Cortex of kidney (tissue), 1 donor: ENCODE results near the gene PDPN.
"Not testable (repeated sequence)": the region's sequence is repeated elsewhere in the genome, so short reads cannot be mapped to it uniquely, and the experiment has no call there.

Experiments
- DNase-seq: peaks from one replicate; lab custom pipeline; 2025; lab: John Stamatoyannopoulos, UW

The PDPN gene

GRCh38 chr1:13583595-13583965 lies at the start of gene PDPN:
TSS of gene PDPN (plus strand) at chr1:13583832. CDS start at chr1:13584034, 202 bp downstream.
- no peak for DNase-seq

DNA sequence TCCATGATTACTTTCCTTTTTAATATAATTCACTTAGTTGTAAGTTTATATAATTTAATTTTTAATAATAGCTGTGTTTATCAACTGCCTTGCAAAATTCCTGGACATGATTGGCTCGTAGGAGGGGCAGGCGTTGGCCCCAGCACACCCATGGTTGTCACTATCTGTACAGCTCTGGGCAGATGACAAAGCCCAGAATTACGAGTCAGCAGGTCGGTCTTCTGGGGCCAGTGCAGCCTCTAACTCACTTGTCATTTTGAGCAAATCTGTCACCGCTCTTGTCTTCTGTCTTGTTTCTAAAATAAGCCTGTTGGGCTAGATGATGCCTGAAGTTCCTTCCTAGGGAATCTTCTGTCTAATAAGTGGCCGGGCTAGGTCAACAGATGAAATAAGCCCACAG lies 48.4 kb upstream of the PDPN start:
- no peak for DNase-seq

DNA sequence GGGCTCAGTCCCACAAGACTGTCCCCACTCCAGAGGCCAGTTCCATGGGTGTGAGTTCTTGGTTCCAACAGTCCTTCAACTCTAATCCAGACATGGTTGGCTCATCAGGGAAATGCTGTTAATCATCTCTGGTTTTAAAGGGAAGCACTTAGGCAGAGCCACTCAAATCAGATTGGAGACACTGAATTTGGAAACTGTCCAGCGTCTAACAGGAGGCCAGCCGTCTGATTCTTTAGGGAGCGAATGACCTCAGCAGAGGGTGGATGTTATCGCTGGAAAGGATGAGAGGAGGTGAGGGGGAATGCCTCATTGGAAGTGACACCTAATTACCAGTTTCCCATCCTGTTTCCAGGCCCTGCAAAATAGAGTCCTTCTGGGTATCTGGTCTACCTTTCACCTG lies 47.1 kb upstream of the PDPN start:
- no peak for DNase-seq

- no peak for DNase-seq
Observed at GRCh38 chr1:13538832-13539231, 44.8 kb upstream of the PDPN start.

DNA sequence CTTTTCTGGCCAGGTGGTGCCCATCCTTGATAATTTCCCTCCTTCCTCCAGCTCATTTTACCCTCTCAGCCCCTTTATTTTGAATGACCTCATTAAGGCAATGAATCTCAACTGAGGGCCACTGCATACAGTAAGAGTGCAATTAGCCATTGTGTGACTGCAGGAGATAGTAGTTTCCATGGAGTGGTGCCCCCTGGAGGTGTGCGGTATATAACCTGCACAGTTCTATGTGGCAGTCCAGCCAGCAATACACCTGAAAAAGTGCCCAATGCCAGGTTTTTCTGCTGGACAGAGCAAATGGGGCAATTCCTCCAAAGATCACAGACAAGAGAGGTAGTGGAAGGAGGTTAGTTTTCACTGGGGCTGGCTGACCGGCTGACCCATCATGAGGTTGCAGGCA lies 43.9 kb upstream of the PDPN start:
- DNase-seq = no peak

DNA sequence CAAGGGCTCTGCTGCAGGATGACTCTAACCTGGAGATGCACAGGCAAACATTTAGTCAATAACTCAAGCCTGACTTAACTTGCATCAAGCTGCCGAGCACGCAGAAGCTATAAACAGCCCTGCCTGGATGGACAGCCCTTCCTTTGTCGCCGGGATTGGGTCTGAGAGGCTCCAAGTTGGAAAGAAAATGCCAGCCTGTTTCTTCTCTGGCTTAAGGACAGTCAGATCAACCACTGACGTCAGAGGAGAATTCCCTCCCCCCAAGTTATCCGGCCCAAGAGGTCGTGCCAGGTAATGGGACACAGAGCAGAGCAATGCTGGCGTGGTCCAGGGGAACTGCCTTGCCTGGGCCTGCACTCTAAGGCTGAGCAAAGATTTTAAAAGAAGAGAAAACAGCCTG lies 42.8 kb upstream of the PDPN start:
- no peak for DNase-seq

DNA sequence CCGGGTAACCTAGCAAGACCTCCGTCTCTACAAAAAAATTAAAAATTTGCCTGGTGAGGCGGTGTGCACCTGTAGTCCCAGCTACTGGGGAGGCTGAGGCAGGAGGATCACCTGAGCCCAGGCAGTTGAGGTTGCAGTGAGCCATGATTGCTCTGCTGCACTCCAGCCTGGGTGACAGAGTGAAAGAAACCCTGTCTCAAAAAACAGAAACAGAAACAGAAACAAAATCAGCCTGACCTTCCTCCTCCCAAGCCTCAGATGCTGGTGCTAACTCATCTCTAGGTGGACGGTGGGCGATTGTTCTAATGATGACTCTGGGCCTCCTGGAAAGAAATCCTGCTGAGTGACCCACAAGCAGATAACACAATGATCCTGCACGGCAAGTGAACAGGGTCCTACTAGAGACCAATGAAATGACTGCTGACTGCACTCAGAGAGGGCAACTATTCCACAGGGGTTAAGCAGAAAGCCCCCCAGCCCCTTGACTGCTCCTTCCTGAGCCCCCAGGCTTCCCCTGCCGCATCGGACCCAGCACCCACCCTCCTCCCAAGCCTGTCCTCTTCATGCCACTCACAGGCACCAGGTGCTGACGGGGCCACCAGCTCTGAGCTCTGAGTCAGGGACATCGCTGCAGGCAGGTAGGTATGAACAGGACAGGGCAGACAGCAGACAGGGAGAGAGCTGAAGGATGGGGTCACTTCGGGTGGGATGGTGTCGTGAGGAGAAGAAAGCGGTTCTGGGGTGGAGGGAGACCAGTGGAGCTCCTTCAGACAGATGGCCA lies 42.0 kb upstream of the PDPN start:
- no peak for DNase-seq

- no peak for DNase-seq
Observed at GRCh38 chr1:13543451-13544220, 40.0 kb upstream of the PDPN start.

- no peak for DNase-seq
Observed at GRCh38 chr1:13544221-13544556, 39.4 kb upstream of the PDPN start.

DNA sequence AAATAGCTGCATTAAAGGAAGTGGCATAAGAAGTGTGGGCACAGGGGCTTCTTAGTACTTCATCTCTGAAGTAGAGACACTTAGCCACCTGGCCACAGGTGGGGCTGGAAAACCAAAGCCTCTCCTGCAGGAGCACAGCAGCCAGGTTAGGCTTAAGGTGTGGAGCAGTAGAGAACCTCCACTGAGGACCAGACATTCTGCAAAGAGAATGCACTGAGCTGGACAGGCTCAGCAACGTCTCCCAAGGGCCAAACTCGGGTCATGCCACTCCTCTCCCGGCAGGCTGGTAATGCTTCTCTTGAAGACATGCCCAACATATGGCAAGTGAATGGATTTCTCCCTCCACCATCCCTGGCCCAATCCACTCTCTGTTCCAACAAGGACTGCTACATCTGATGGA lies 36.8 kb upstream of the PDPN start:
- DNase-seq = no peak

DNA sequence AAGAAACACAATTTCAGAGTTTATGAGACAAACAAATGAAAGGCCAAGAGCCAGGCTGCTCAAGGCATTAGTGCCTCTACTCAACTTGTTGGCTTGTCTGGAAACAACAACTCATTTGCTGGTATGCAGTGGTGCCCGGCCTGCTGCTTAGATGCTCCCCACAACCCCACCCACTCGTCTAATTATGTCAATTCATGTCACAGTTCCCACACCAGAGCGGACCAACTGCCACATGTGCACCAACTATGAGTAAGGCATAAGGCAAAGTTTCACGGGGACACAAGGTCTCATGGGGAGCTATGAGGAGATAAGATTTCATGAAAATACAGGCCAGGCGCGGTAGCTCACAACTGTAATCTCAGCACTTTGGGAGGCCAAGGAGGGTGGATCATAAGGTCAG lies 35.4 kb upstream of the PDPN start:
- DNase-seq = no peak

GRCh38 chr1:13549021-13549420 lies 34.6 kb upstream of the PDPN start:
- no peak for DNase-seq

GRCh38 chr1:13549521-13549920 lies 34.1 kb upstream of the PDPN start:
- DNase-seq = no peak

- no peak for DNase-seq
Observed at GRCh38 chr1:13550663-13551062, 33.0 kb upstream of the PDPN start.

DNA sequence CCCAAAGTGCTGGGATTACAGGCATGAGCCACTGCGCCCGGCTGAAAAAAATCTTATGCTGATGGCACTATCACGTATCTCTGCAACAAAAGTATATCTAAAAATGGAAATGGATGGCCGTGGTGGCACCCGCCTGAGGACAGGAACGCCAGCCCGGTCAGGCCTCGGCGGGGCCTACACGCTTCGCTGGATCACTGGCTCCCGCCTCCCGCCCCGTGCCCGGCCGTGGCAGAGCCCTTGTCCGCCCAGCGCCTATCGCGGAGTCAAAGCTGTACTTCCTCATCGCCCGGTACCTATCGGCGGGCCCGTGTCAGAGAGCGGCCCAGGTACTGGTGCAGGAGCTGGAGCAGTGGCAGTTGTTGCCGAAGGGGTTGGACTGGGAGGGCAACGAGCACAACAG lies 28.8 kb upstream of the PDPN start:
- no peak for DNase-seq

DNA sequence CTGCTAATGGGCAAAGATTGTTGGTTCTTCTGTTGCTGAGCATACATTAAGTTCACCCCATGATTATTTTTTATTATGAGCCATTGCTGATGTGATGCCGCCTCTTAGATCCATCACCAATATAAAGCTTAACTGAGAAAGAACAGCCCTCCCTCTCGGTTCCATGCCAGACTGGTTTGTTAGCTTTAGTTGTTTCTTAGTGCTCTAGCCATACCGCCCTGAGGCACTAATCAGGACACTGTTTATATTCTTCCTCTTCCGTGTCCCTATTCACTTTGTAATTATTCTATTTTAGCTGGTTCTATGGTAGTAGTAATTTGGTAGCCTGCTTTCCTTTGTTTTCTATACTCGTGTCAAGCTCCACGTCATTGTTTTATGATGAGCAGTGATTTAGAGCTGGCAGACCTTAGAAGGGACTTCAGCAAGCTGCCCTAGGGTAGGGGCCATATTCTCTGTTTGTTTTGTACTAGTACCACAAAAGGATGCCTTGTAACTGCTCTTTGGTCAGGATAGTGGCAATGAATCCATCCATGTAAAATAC lies 27.3 kb upstream of the PDPN start:
- DNase-seq = no peak

- no peak for DNase-seq
Observed at GRCh38 chr1:13560541-13560940, 23.1 kb upstream of the PDPN start.

DNA sequence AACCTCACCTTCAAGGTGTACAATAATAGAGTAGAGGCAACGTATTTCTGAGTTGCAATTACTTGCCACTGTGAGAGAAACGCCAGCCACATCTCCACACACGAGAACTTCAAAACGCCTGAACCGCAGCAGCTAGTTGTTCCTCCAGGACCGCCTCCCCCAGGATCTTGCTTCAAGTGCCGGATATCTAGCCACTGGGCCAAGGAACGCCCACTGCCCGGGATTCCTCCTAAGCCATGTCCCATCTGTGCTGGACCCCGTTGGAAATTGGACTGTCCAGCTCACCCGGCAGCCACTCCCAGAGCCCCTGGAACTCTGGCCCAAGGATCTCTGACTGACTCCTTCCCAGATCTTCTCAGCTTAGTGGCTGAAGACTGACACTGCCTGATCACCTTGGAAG lies 20.7 kb upstream of the PDPN start:
- DNase-seq = not testable (repeated sequence)

GRCh38 chr1:13564073-13564472 lies 19.6 kb upstream of the PDPN start:
- no peak for DNase-seq

- not testable (repeated sequence) for DNase-seq
Observed at GRCh38 chr1:13570435-13570834, 13.2 kb upstream of the PDPN start.

DNA sequence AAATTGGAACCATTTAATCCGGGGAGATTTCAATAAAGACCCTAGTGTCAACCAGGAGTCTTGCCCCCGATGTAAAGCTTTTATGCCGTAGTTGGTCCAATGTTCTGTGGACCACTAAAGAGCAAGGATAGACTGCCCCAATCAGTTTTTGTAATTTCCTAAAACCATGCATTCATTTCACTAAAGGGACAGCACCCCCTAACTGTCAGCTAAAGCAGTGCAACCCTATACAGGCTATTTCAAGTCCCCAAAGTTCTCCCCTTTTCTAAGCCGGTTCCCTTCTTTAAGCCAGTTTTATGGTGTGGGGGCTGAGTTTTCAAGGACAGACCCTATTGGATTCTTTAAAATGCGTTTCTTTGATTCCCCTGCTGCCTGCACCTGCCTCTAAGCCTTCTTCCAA lies 12.7 kb upstream of the PDPN start:
- no peak for DNase-seq

DNA sequence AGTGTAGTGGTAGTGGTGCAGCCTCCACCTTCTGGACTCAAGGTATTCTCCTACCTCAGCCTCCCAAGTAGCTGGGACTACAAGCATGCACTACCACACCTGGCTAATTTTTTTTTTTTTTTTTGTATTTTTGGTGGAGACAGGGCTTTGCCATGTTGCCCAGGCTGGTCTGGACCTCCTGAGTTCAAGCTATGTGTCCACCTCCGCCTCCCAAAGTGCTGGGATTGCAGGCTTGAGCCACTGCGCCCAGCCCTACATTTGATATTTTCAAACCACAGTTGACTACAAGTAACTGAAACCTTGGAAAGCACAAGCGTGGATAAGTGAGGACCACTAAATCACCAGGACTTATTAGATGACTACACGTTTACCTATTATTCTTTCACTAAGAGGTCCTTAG lies 10.0 kb upstream of the PDPN start:
- no peak for DNase-seq

DNA sequence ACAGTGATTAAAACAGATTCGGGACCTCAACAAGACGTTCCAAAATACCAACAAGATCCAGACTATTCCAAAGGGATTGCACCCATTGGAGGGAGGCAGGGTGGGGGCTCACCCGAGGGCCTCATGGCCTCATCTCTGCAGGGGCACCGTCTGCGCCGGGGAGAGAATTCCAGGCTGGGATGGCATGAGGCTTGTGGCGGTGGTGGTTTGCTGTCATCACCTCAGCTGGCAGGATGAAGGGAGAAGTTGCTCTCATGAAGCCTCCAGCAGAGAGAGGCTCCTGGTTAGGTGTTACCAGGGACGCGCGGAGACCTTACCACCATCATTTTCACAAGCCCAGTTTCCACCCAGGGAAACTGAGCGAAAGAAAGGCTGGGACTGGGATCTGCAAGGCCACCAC lies 6.7 kb upstream of the PDPN start:
- DNase-seq = no peak

DNA sequence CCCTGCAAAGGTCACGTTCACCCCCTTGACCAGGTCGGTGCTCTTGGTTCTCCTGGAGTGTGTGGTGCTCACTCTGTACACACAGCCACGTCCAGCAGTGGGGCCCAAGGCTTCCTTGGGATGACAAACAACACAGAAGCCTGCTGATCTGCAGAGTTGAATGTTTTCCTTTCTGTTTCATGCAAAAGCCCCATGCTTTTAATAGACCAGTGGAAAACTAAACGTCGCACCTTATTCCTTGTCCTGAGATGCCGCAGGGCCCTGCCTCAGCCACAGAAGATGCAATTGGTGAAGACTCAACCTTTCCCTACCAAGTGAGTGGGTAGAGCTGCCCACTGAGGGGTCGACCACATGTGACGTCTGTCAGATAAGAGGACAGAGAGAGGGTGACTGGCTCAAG lies 5.8 kb upstream of the PDPN start:
- DNase-seq = no peak
